ENCODE results near the gene FBXL7. TPM values are rescaled to one million over a fixed set of nuclear protein-coding genes. Genes with fewer than 3 reads are reported as not detected.

FBXL7 gene
- total RNA-seq, 1 experiment from 2014 or later: 9.4 TPM

GRCh38 chr5:15787681-15788080 lies 287.7 kb downstream of the FBXL7 start:
- in situ Hi-C loops (cut with HindIII; ENCODE audit: low pct_unique_long_range_greater_than_20kb, low sequenced_read_pairs): no loop called here
- DNase-seq (ENCODE audit: low read depth, low spot score): no peak

- in situ Hi-C loops (cut with HindIII; ENCODE audit: low pct_unique_long_range_greater_than_20kb, low sequenced_read_pairs): no loop called here
- no peak for DNase-seq (ENCODE audit: low read depth, low spot score)
Measured at GRCh38 chr5:15789642-15790041, 289.7 kb downstream of the FBXL7 start.

- DNase-seq (ENCODE audit: low read depth, low spot score): no peak
- in situ Hi-C loops (cut with HindIII; ENCODE audit: low pct_unique_long_range_greater_than_20kb, low sequenced_read_pairs): no loop called here
Measured at GRCh38 chr5:15790446-15791018, 290.6 kb downstream of the FBXL7 start.

- in situ Hi-C loops (cut with HindIII; ENCODE audit: low pct_unique_long_range_greater_than_20kb, low sequenced_read_pairs): no loop called here
- DNase-seq (ENCODE audit: low read depth, low spot score): peak; percentile 44
Measured at GRCh38 chr5:15791274-15791673, 291.3 kb downstream of the FBXL7 start.

GRCh38 chr5:15791859-15792258 lies 291.9 kb downstream of the FBXL7 start:
- no peak for DNase-seq (ENCODE audit: low read depth, low spot score)
- in situ Hi-C loops (cut with HindIII; ENCODE audit: low pct_unique_long_range_greater_than_20kb, low sequenced_read_pairs): no loop called here

GRCh38 chr5:15794052-15794985 lies 294.3 kb downstream of the FBXL7 start:
- peak; percentile 80 for DNase-seq (ENCODE audit: low read depth, low spot score)
- in situ Hi-C loops (cut with HindIII; ENCODE audit: low pct_unique_long_range_greater_than_20kb, low sequenced_read_pairs): no loop called here

- DNase-seq (ENCODE audit: low read depth, low spot score): no peak
- in situ Hi-C loops (cut with HindIII; ENCODE audit: low pct_unique_long_range_greater_than_20kb, low sequenced_read_pairs): no loop called here
Measured at GRCh38 chr5:15796096-15796495, 296.1 kb downstream of the FBXL7 start.

GRCh38 chr5:15796557-15796956 lies 296.6 kb downstream of the FBXL7 start:
- DNase-seq (ENCODE audit: low read depth, low spot score): no peak
- in situ Hi-C loops (cut with HindIII; ENCODE audit: low pct_unique_long_range_greater_than_20kb, low sequenced_read_pairs): no loop called here

- in situ Hi-C loops (cut with HindIII; ENCODE audit: low pct_unique_long_range_greater_than_20kb, low sequenced_read_pairs): no loop called here
- no peak for DNase-seq (ENCODE audit: low read depth, low spot score)
Measured at GRCh38 chr5:15797116-15797515, 297.1 kb downstream of the FBXL7 start.

- no peak for DNase-seq (ENCODE audit: low read depth, low spot score)
- in situ Hi-C loops (cut with HindIII; ENCODE audit: low pct_unique_long_range_greater_than_20kb, low sequenced_read_pairs): no loop called here
Measured at GRCh38 chr5:15798006-15798405, 298.0 kb downstream of the FBXL7 start.

- in situ Hi-C loops (cut with HindIII; ENCODE audit: low pct_unique_long_range_greater_than_20kb, low sequenced_read_pairs): no loop called here
- DNase-seq (ENCODE audit: low read depth, low spot score): peak; percentile 58
Measured at GRCh38 chr5:15799014-15799413, 299.0 kb downstream of the FBXL7 start.

- DNase-seq (ENCODE audit: low read depth, low spot score): no peak
- in situ Hi-C loops (cut with HindIII; ENCODE audit: low pct_unique_long_range_greater_than_20kb, low sequenced_read_pairs): no loop called here
Measured at GRCh38 chr5:15799612-15800011, 299.6 kb downstream of the FBXL7 start.

- in situ Hi-C loops (cut with HindIII; ENCODE audit: low pct_unique_long_range_greater_than_20kb, low sequenced_read_pairs): no loop called here
- DNase-seq (ENCODE audit: low read depth, low spot score): no peak
Measured at GRCh38 chr5:15803280-15803679, 303.3 kb downstream of the FBXL7 start.

GRCh38 chr5:15806613-15807012 lies 306.6 kb downstream of the FBXL7 start:
- in situ Hi-C loops (cut with HindIII; ENCODE audit: low pct_unique_long_range_greater_than_20kb, low sequenced_read_pairs): no loop called here
- DNase-seq (ENCODE audit: low read depth, low spot score): no peak

GRCh38 chr5:15807248-15807647 lies 307.3 kb downstream of the FBXL7 start:
- in situ Hi-C loops (cut with HindIII; ENCODE audit: low pct_unique_long_range_greater_than_20kb, low sequenced_read_pairs): no loop called here

GRCh38 chr5:15807871-15808270 lies 307.9 kb downstream of the FBXL7 start:
- in situ Hi-C loops (cut with HindIII; ENCODE audit: low pct_unique_long_range_greater_than_20kb, low sequenced_read_pairs): no loop called here
- DNase-seq (ENCODE audit: low read depth, low spot score): peak; percentile 67

More at GRCh38 chr5:15807248-15807647, 307.3 kb downstream of the FBXL7 start:
- DNase-seq (ENCODE audit: low read depth, low spot score): no peak

GRCh38 chr5:15808577-15808976 lies 308.6 kb downstream of the FBXL7 start:
- in situ Hi-C loops (cut with HindIII; ENCODE audit: low pct_unique_long_range_greater_than_20kb, low sequenced_read_pairs): no loop called here
- DNase-seq (ENCODE audit: low read depth, low spot score): no peak

GRCh38 chr5:15819617-15820016 lies 319.6 kb downstream of the FBXL7 start:
- in situ Hi-C loops (cut with HindIII; ENCODE audit: low pct_unique_long_range_greater_than_20kb, low sequenced_read_pairs): no loop called here
- DNase-seq (ENCODE audit: low read depth, low spot score): no peak

GRCh38 chr5:15821506-15821905 lies 321.5 kb downstream of the FBXL7 start:
- no peak for DNase-seq (ENCODE audit: low read depth, low spot score)
- in situ Hi-C loops (cut with HindIII; ENCODE audit: low pct_unique_long_range_greater_than_20kb, low sequenced_read_pairs): no loop called here
